ENCODE measurements around the gene PELI1.

The PELI1 gene

GRCh38 chr2:64162516-64162915, 18.3 kb upstream of the PELI1 start:
- DNase-seq (ENCODE audit: extremely low spot score), result no peak
- CTCF ChIA-PET, result interaction anchor here (1.7 kb wide), 1 partner anchor 11 kb away, joined by 4 read pairs; no protein-coding TSS in a partner anchor
- TF ChIP-seq CTCF (IDR thresholded peaks at IDR 0.05; ENCODE audit: control extremely low read depth, extremely low read depth, low read depth, missing control alignments), result no peak
- POLR2A ChIA-PET, result no interaction called here

- no peak for TF ChIP-seq CTCF (IDR thresholded peaks at IDR 0.05; ENCODE audit: control extremely low read depth, extremely low read depth, low read depth, missing control alignments)
- ChIA-PET CTCF (interaction anchor here (1.0 to 3.0 kb wide), 3 partner anchors 9 to 12 kb away, joined by 3 to 11 read pairs (median 3); no protein-coding TSS in a partner anchor), POLR2A (no interaction called here)
- no peak for DNase-seq (ENCODE audit: extremely low spot score)
These were observed 13.6 kb upstream of the PELI1 start for GRCh38 chr2:64157792-64158191.

GRCh38 chr2:64153811-64154210, 9.6 kb upstream of the PELI1 start:
- ChIA-PET POLR2A (no interaction called here), CTCF (interaction anchor here (0.9 to 1.7 kb wide), 9 partner anchors 8 to 177 kb away, joined by 3 to 8 read pairs (median 3); no protein-coding TSS in a partner anchor)
- TF ChIP-seq CTCF (IDR thresholded peaks at IDR 0.05; ENCODE audit: control extremely low read depth, extremely low read depth, low read depth, missing control alignments), result no peak
- DNase-seq (ENCODE audit: extremely low spot score), result no peak

- no peak for DNase-seq (ENCODE audit: extremely low spot score)
- ChIA-PET POLR2A (no interaction called here), CTCF (interaction anchor here (0.8 to 1.8 kb wide), 8 partner anchors 12 to 180 kb away, joined by 3 to 4 read pairs (median 4); no protein-coding TSS in a partner anchor)
- TF ChIP-seq CTCF (IDR thresholded peaks at IDR 0.05; ENCODE audit: control extremely low read depth, extremely low read depth, low read depth, missing control alignments), result no peak
These were observed 7.3 kb upstream of the PELI1 start for GRCh38 chr2:64151476-64151875.

GRCh38 chr2:64145714-64146113, 1.5 kb upstream of the PELI1 start:
- no peak for TF ChIP-seq CTCF (IDR thresholded peaks at IDR 0.05; ENCODE audit: control extremely low read depth, extremely low read depth, low read depth, missing control alignments)
- CTCF ChIA-PET, result interaction anchor here (1.3 to 3.1 kb wide), 5 partner anchors 9 to 185 kb away, joined by 4 to 11 read pairs (median 6); no protein-coding TSS in a partner anchor
- no peak for DNase-seq (ENCODE audit: extremely low spot score)
- POLR2A ChIA-PET, result no interaction called here

- ChIA-PET CTCF (interaction anchor here (1.3 to 3.1 kb wide), 3 partner anchors 9 to 26 kb away, joined by 4 to 11 read pairs (median 10); no protein-coding TSS in a partner anchor), POLR2A (no interaction called here)
- no peak for TF ChIP-seq CTCF (IDR thresholded peaks at IDR 0.05; ENCODE audit: control extremely low read depth, extremely low read depth, low read depth, missing control alignments)
- no peak for DNase-seq (ENCODE audit: extremely low spot score)
These were observed 899 bp upstream of the PELI1 start for GRCh38 chr2:64145119-64145518.

All from GM10248 (cell line).